Peyer's patch (tissue), 4 donors: ENCODE measurements around the gene GDPD2.

Experiments used
- POLR2A ChIP-seq, 2 donors: fragments of 450-650 bp; IDR thresholded peaks; one replicate each; pipeline ENCODE4 v1.5.1; 2017; ENCODE audit warnings: antibody characterized with exemption in 2 of 2, mild to moderate bottlenecking in 2 of 2, moderate library complexity in 2 of 2
- TF ChIP-seq, protein P1 (sequence below), 6 experiments: fragments of 450-650 bp in 4 of 6; fragments of 200-600 bp in 2 of 6; sonication (generic) in 1 of 6; IDR thresholded peaks; one replicate each; pipeline ENCODE4 v1.5.1; 2017 to 2019; ENCODE audit warnings: antibody characterized with exemption in 6 of 6, mild to moderate bottlenecking in 3 of 6, moderate library complexity in 1 of 6

DNA sequence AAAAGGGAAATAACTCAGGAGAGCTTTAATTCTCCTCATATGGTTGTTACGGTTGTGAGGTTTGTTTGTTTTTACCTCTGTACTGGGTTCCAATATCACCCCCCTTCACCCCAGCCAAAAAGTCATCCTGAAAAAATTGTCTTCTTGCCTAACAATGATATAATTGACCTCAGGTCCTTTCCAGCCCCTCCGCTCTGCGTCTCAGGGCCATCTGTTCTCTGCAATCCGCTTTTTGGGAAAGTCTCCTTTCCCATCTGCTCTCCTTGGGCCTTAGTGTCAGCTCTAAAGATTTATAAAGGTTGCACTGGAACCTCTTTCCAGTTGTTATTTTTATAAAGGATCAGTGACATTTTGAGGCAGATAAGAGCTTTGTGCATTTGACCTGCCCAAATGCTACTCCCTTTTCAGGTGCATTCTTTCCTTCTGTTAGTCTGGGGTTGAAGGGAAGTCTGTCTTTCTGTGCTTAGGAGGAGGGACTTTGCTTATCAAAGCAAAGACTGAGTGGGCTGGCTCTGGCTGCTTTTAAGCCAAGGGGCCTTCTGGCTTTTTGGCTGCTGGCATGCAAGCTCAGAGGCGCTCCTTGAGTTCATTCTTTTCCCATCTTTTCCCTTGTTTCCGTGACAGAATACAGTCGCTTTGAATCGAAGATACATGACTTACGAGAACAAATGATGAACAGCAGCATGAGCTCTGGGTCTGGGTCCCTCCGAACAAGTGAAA, 55.6 kb downstream of the GDPD2 start:
- no peak for TF ChIP-seq POLR2A (IDR thresholded peaks at IDR 0.05)
- TF ChIP-seq, protein P1, sequence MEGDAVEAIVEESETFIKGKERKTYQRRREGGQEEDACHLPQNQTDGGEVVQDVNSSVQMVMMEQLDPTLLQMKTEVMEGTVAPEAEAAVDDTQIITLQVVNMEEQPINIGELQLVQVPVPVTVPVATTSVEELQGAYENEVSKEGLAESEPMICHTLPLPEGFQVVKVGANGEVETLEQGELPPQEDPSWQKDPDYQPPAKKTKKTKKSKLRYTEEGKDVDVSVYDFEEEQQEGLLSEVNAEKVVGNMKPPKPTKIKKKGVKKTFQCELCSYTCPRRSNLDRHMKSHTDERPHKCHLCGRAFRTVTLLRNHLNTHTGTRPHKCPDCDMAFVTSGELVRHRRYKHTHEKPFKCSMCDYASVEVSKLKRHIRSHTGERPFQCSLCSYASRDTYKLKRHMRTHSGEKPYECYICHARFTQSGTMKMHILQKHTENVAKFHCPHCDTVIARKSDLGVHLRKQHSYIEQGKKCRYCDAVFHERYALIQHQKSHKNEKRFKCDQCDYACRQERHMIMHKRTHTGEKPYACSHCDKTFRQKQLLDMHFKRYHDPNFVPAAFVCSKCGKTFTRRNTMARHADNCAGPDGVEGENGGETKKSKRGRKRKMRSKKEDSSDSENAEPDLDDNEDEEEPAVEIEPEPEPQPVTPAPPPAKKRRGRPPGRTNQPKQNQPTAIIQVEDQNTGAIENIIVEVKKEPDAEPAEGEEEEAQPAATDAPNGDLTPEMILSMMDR (IDR thresholded peaks at IDR 0.05): no peak
